ENCODE measurements around the gene ZNF672. TPM values are rescaled to one million over a fixed set of nuclear protein-coding genes. Genes with fewer than 3 reads are reported as not detected.
"Not testable (repeated sequence)": the region's sequence is repeated elsewhere in the genome, so short reads cannot be mapped to it uniquely, and the experiment has no call there.

The ZNF672 gene
- total RNA-seq, 1 donor, result 15.2 TPM

- no peaks in the 10 kb centered on the region for H4K20me1 ChIP-seq (ENCODE audit: insufficient read depth, low read length)
- H3K9me3 ChIP-seq (ENCODE audit: low read depth, low read length), result no peaks in the 10 kb centered on the region
Observed at GRCh38 chr1:248791010-248791409, 47.0 kb upstream of the ZNF672 start.

GRCh38 chr1:248792342-248792741 lies 45.7 kb upstream of the ZNF672 start:
- DNase-seq (ENCODE audit: insufficient read length, low spot score, missing footprints), result no peak
- Histone ChIP-seq H2AFZ (ENCODE audit: low read length) (no peak overlapping the region), H3K36me3 (ENCODE audit: insufficient read depth, low read length) (no peaks in the 10 kb centered on the region), H3K4me2 (ENCODE audit: insufficient read depth, low read length) (no peak overlapping the region), H3K27me3 (ENCODE audit: insufficient read depth, low read length) (no peaks in the 10 kb centered on the region), H3K79me2 (ENCODE audit: insufficient read depth, low read length) (no peaks in the 10 kb centered on the region), H3K4me1 (ENCODE audit: insufficient read depth, low read length) (no peaks in the 10 kb centered on the region), H3K27ac (ENCODE audit: low read depth, low read length) (no peak overlapping the region), H3K9me3 (ENCODE audit: low read depth, low read length) (no peaks in the 10 kb centered on the region), H4K20me1 (ENCODE audit: insufficient read depth, low read length) (no peaks in the 10 kb centered on the region), H3K4me3 (ENCODE audit: insufficient read depth, low read length) (no peak overlapping the region)
- no peak for TF ChIP-seq CTCF (IDR thresholded peaks at IDR 0.05; ENCODE audit: extremely low read depth, low read depth, low read length)

More at GRCh38 chr1:248791010-248791409, 47.0 kb upstream of the ZNF672 start:
- Histone ChIP-seq H2AFZ (ENCODE audit: low read length) (no peak overlapping the region), H3K4me3 (ENCODE audit: insufficient read depth, low read length) (no peak overlapping the region), H3K4me1 (ENCODE audit: insufficient read depth, low read length) (no peaks in the 10 kb centered on the region), H3K27me3 (ENCODE audit: insufficient read depth, low read length) (no peaks in the 10 kb centered on the region), H3K79me2 (ENCODE audit: insufficient read depth, low read length) (no peaks in the 10 kb centered on the region), H3K4me2 (ENCODE audit: insufficient read depth, low read length) (no peak overlapping the region), H3K27ac (ENCODE audit: low read depth, low read length) (no peak overlapping the region), H3K36me3 (ENCODE audit: insufficient read depth, low read length) (no peaks in the 10 kb centered on the region)
- no peak for TF ChIP-seq CTCF (IDR thresholded peaks at IDR 0.05; ENCODE audit: extremely low read depth, low read depth, low read length)
- no peak for DNase-seq (ENCODE audit: insufficient read length, low spot score, missing footprints)

GRCh38 chr1:248793592-248793991 lies 44.4 kb upstream of the ZNF672 start:
- H3K79me2 ChIP-seq (ENCODE audit: insufficient read depth, low read length), result no peaks in the 10 kb centered on the region
- no peak overlapping the region for H3K4me3 ChIP-seq (ENCODE audit: insufficient read depth, low read length)
- no peak overlapping the region for H2AFZ ChIP-seq (ENCODE audit: low read length)
- H3K4me1 ChIP-seq (ENCODE audit: insufficient read depth, low read length), result no peaks in the 10 kb centered on the region
- DNase-seq (ENCODE audit: insufficient read length, low spot score, missing footprints), result no peak
- H3K27me3 ChIP-seq (ENCODE audit: insufficient read depth, low read length), result no peaks in the 10 kb centered on the region
- H3K9me3 ChIP-seq (ENCODE audit: low read depth, low read length), result no peaks in the 10 kb centered on the region
- no peak overlapping the region for H3K27ac ChIP-seq (ENCODE audit: low read depth, low read length)
- H3K4me2 ChIP-seq (ENCODE audit: insufficient read depth, low read length), result no peak overlapping the region
- H3K36me3 ChIP-seq (ENCODE audit: insufficient read depth, low read length), result no peaks in the 10 kb centered on the region
- no peak for TF ChIP-seq CTCF (IDR thresholded peaks at IDR 0.05; ENCODE audit: extremely low read depth, low read depth, low read length)
- H4K20me1 ChIP-seq (ENCODE audit: insufficient read depth, low read length), result no peaks in the 10 kb centered on the region

GRCh38 chr1:248794663-248795062 lies 43.4 kb upstream of the ZNF672 start:
- H3K36me3 ChIP-seq (ENCODE audit: insufficient read depth, low read length); H2AFZ ChIP-seq (ENCODE audit: low read length); DNase-seq (ENCODE audit: insufficient read length, low spot score, missing footprints); H3K4me3 ChIP-seq (ENCODE audit: insufficient read depth, low read length); H4K20me1 ChIP-seq (ENCODE audit: insufficient read depth, low read length); H3K9me3 ChIP-seq (ENCODE audit: low read depth, low read length); H3K4me2 ChIP-seq (ENCODE audit: insufficient read depth, low read length); H3K27ac ChIP-seq (ENCODE audit: low read depth, low read length); H3K79me2 ChIP-seq (ENCODE audit: insufficient read depth, low read length); H3K27me3 ChIP-seq (ENCODE audit: insufficient read depth, low read length); H3K4me1 ChIP-seq (ENCODE audit: insufficient read depth, low read length): not testable (repeated sequence)

Data from osteoblast (primary cell).